Immature natural killer cell (primary cell): ENCODE measurements around the gene ATG101. TPM values are rescaled to one million over a fixed set of nuclear protein-coding genes. Genes with fewer than 3 reads are reported as not detected.

ENCODE experiments used
- DNase-seq, 3 donors: peaks; one replicate each; pipeline ENCODE4 v3.0.0; 2022; ENCODE audit warnings: mixed read lengths in 1 of 3
- H3K27ac Mint-ChIP-seq, 6 donors: one replicate each; pipeline ENCODE4 v1.8.0; 2020; ENCODE audit warnings: mixed read lengths in 6 of 6, mild to moderate bottlenecking in 5 of 6, inconsistent platforms in 4 of 6, moderate library complexity in 3 of 6
- H3K27me3 Mint-ChIP-seq, 3 donors: one replicate each; pipeline ENCODE4 v1.8.0; 2020 to 2021; ENCODE audit warnings: low read depth in 3 of 3, mild to moderate bottlenecking in 3 of 3, mixed read lengths in 3 of 3, moderate library complexity in 3 of 3, inconsistent platforms in 1 of 3
- H3K36me3 Mint-ChIP-seq, 3 donors: one replicate each; pipeline ENCODE4 v1.8.0; 2020; ENCODE audit warnings: mixed read lengths in 3 of 3, inconsistent platforms in 2 of 3, mild to moderate bottlenecking in 2 of 3
- H3K4me1 Mint-ChIP-seq, 2 donors: one replicate each; pipeline ENCODE4 v1.8.0; 2020; ENCODE audit warnings: inconsistent platforms in 2 of 2, mild to moderate bottlenecking in 2 of 2, mixed read lengths in 2 of 2, moderate library complexity in 1 of 2
- H3K4me3 Mint-ChIP-seq, 5 donors: one replicate each; pipeline ENCODE4 v1.8.0; 2020; ENCODE audit warnings: mild to moderate bottlenecking in 5 of 5, mixed read lengths in 5 of 5, inconsistent platforms in 3 of 5, moderate library complexity in 3 of 5
- H3K9me3 Mint-ChIP-seq, 6 donors: one replicate each; pipeline ENCODE4 v1.8.0; 2020; ENCODE audit warnings: mild to moderate bottlenecking in 6 of 6, mixed read lengths in 6 of 6, inconsistent platforms in 4 of 6, moderate library complexity in 3 of 6
- polyA plus RNA-seq, 3 donors: library from polyadenylated mRNA; unstranded; fragments of 300-500 nt; fragmentation: Illumina TruSeq; gene quantifications; one replicate each; pipeline ENCODE4 v1.2.3, GENCODE V29; 2021

ATG101 gene
- polyA plus RNA-seq, 3 donors from 2014 or later: 25.8 to 50.8 (median 32.2) TPM

GRCh38 chr12:52066346-52067080 is 3.3 kb upstream of the ATG101 start:
- H3K4me3 Mint-ChIP-seq: no peak overlapping the region
- DNase-seq: no peak
- peaks cover 25 to 27% of the 10 kb centered on the region in 2 donors for H3K4me1 Mint-ChIP-seq
- H3K27me3 Mint-ChIP-seq: peaks cover 11 to 17% (median 13%) of the 10 kb centered on the region in 3 donors
- H3K9me3 Mint-ChIP-seq: no peaks in the 10 kb centered on the region
- no peaks in the 10 kb centered on the region for H3K36me3 Mint-ChIP-seq
- H3K27ac Mint-ChIP-seq: peak overlapping the region in 2 of 6 donors; percentile 1 to 54

- peak overlapping the region in 1 of 6 donors; percentile 54 for H3K27ac Mint-ChIP-seq
- H3K4me1 Mint-ChIP-seq: peaks cover 26 to 31% of the 10 kb centered on the region in 2 donors
- peaks cover 11 to 17% (median 13%) of the 10 kb centered on the region in 3 donors for H3K27me3 Mint-ChIP-seq
- DNase-seq: no peak
- H3K36me3 Mint-ChIP-seq: no peaks in the 10 kb centered on the region
- H3K9me3 Mint-ChIP-seq: no peaks in the 10 kb centered on the region
- H3K4me3 Mint-ChIP-seq: no peak overlapping the region
Observed at GRCh38 chr12:52067081-52067374, 2.8 kb upstream of the ATG101 start.

GRCh38 chr12:52070185-52070925 is 577 bp downstream of the ATG101 start:
- DNase-seq: no peak
- H3K27me3 Mint-ChIP-seq: peaks cover 7 to 15% (median 13%) of the 10 kb centered on the region in 3 donors
- peaks cover 40 to 47% of the 10 kb centered on the region in 2 donors for H3K4me1 Mint-ChIP-seq

GRCh38 chr12:52073531-52074381 is 4.0 kb downstream of the ATG101 start:
- H3K27ac Mint-ChIP-seq: no peak overlapping the region
- no peaks in the 10 kb centered on the region for H3K9me3 Mint-ChIP-seq
- peaks cover 6 to 13% (median 7%) of the 10 kb centered on the region in 3 donors for H3K27me3 Mint-ChIP-seq
- H3K36me3 Mint-ChIP-seq: peaks cover 15 to 28% (median 16%) of the 10 kb centered on the region in 3 donors
- DNase-seq: no peak
- peak overlapping the region in 1 of 5 donors; percentile 4 for H3K4me3 Mint-ChIP-seq
- peaks cover 38 to 46% of the 10 kb centered on the region in 2 donors for H3K4me1 Mint-ChIP-seq

More at GRCh38 chr12:52070185-52070925, 577 bp downstream of the ATG101 start:
- peaks cover 3 to 15% (median 9%) of the 10 kb centered on the region in 3 donors for H3K36me3 Mint-ChIP-seq
- no peaks in the 10 kb centered on the region for H3K9me3 Mint-ChIP-seq
- peak overlapping the region; percentile 95 to 99 (median 97) for H3K4me3 Mint-ChIP-seq
- H3K27ac Mint-ChIP-seq: peak overlapping the region; percentile 97 to 100 (median 99)

- no peak for DNase-seq
- peaks cover 15 to 28% (median 16%) of the 10 kb centered on the region in 3 donors for H3K36me3 Mint-ChIP-seq
- H3K4me1 Mint-ChIP-seq: peaks cover 28 to 32% of the 10 kb centered on the region in 2 donors
- no peak overlapping the region for H3K27ac Mint-ChIP-seq
- no peak overlapping the region for H3K4me3 Mint-ChIP-seq
- no peaks in the 10 kb centered on the region for H3K9me3 Mint-ChIP-seq
- H3K27me3 Mint-ChIP-seq: peaks cover 0 to 4% (median 3%) of the 10 kb centered on the region in 3 donors
Observed at GRCh38 chr12:52074971-52075724, 5.4 kb downstream of the ATG101 start.

- no peaks in the 10 kb centered on the region for H3K9me3 Mint-ChIP-seq
- peaks cover 15 to 18% of the 10 kb centered on the region in 2 donors for H3K4me1 Mint-ChIP-seq
- peak overlapping the region in 1 of 6 donors; percentile 23 for H3K27ac Mint-ChIP-seq
- H3K36me3 Mint-ChIP-seq: peaks cover 15 to 28% (median 16%) of the 10 kb centered on the region in 3 donors
- DNase-seq: no peak
- H3K4me3 Mint-ChIP-seq: no peak overlapping the region
- peaks cover 0 to 3% (median 1%) of the 10 kb centered on the region in 3 donors for H3K27me3 Mint-ChIP-seq
Observed at GRCh38 chr12:52076811-52077210, 7.0 kb downstream of the ATG101 start.

- H3K27ac Mint-ChIP-seq: peak overlapping the region in 1 of 6 donors; percentile 30
- H3K4me3 Mint-ChIP-seq: no peak overlapping the region
- no peaks in the 10 kb centered on the region for H3K9me3 Mint-ChIP-seq
- DNase-seq: no peak
- peaks cover under 1 to 1% (median 1%) of the 10 kb centered on the region in 3 donors for H3K27me3 Mint-ChIP-seq
- H3K4me1 Mint-ChIP-seq: peaks cover 6% of the 10 kb centered on the region in 2 donors
- peaks cover 13 to 24% (median 15%) of the 10 kb centered on the region in 3 donors for H3K36me3 Mint-ChIP-seq
Observed at GRCh38 chr12:52078276-52078675, 8.5 kb downstream of the ATG101 start.

- no peaks in the 10 kb centered on the region for H3K9me3 Mint-ChIP-seq
- no peak for DNase-seq
- peaks cover 0 to 2% of the 10 kb centered on the region in 2 donors for H3K4me1 Mint-ChIP-seq
- no peak within 1 kb of the TSS for H3K4me3 Mint-ChIP-seq
- peaks cover 7 to 18% (median 12%) of the 10 kb centered on the region in 3 donors for H3K36me3 Mint-ChIP-seq
- H3K27me3 Mint-ChIP-seq: peaks cover 0 to 2% (median 2%) of the 10 kb centered on the region in 3 donors
- H3K27ac Mint-ChIP-seq: peak within 1 kb of the TSS in 1 of 6 donors; percentile 9
Observed at GRCh38 chr12:52079576-52080402, 10.0 kb downstream of the ATG101 start, which contains the start of gene SMIM41. TSS of gene SMIM41 (plus strand) at chr12:52079704. CDS start at chr12:52079780, 76 bp downstream.

- Mint-ChIP-seq H3K4me3 (no peak overlapping the region), H3K36me3 (peaks cover 7 to 13% (median 12%) of the 10 kb centered on the region in 3 donors), H3K27ac (peak overlapping the region in 1 of 6 donors; percentile 7), H3K4me1 (no peaks in the 10 kb centered on the region), H3K9me3 (no peaks in the 10 kb centered on the region), H3K27me3 (peaks cover 0 to 2% (median 2%) of the 10 kb centered on the region in 3 donors)
- no peak for DNase-seq
Observed at GRCh38 chr12:52080403-52081251, 10.8 kb downstream of the ATG101 start.

- DNase-seq: no peak
- no peak overlapping the region for H3K4me3 Mint-ChIP-seq
- H3K9me3 Mint-ChIP-seq: no peaks in the 10 kb centered on the region
- peak overlapping the region in 1 of 6 donors; percentile 7 for H3K27ac Mint-ChIP-seq
- no peaks in the 10 kb centered on the region for H3K4me1 Mint-ChIP-seq
- H3K27me3 Mint-ChIP-seq: peaks cover 0 to 2% (median 2%) of the 10 kb centered on the region in 3 donors
- peaks cover 7 to 13% (median 8%) of the 10 kb centered on the region in 3 donors for H3K36me3 Mint-ChIP-seq
Observed at GRCh38 chr12:52081263-52081733, 11.5 kb downstream of the ATG101 start.

GRCh38 chr12:52082026-52082668 is 12.4 kb downstream of the ATG101 start:
- no peak for DNase-seq
- Mint-ChIP-seq H3K36me3 (peaks cover 5 to 6% (median 6%) of the 10 kb centered on the region in 3 donors), H3K27ac (no peak overlapping the region), H3K9me3 (no peaks in the 10 kb centered on the region), H3K27me3 (peaks cover 0 to 4% (median 4%) of the 10 kb centered on the region in 3 donors), H3K4me3 (no peak overlapping the region), H3K4me1 (no peaks in the 10 kb centered on the region)
